Colon (tissue), 2 donors: ENCODE data around the gene FADS3.
"Not testable (repeated sequence)": the region's sequence is repeated elsewhere in the genome, so short reads cannot be mapped to it uniquely, and the experiment has no call there.

Experiments
- FAIRE-seq: peaks from 2 replicates; lab custom pipeline; 2012; peaks lifted over from hg19 to GRCh38; lab: Jason Lieb, UNC
- donor health status: control.
- donor health status: control.

FADS3 gene

GRCh38 chr11:61898247-61898582 lies 6.9 kb upstream of the FADS3 start:
- FAIRE-seq, result no peak

DNA sequence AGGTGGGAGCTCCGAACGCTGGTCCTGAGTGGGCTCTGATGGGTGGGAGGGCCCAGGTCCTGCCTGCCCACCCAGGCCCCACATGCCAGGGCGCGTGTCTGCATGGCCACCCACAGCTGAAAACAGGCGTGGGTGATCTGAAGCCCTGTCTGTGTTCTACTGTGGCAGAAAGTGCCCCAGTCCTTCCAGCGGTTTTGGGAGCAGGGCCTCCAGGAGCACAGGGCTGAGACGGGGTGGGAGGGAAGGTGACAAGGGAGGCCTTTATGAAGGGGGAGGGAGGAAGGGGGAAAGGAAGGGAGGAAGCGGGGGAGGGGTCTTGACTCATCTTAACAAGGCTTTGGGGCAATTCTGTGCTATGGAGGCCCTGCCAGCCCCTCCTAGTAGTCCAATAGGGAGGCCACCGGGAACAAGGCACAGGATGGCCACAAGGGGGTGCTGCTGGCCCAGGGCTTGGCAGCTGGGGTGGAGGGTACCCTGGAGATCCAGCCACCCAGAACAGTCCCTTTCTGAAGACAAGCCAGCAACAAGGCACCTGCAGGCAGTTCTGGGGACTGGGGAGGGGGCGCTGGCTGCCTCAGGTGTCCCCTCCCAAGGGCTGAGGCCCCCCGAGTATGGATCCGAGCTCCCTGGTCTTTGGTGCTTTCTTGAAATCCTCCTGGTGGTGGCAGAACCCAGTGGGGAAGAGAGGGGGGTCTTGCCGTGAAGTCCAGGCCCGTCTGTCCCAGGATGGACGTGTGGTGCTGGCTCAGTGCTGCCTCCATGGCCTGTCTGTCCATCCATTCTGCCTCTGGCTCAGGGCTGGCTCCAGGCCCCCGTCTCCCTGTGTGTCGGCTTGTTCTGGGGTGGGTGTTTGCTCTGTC lies 6.3 kb upstream of the FADS3 start:
- no peak for FAIRE-seq

DNA sequence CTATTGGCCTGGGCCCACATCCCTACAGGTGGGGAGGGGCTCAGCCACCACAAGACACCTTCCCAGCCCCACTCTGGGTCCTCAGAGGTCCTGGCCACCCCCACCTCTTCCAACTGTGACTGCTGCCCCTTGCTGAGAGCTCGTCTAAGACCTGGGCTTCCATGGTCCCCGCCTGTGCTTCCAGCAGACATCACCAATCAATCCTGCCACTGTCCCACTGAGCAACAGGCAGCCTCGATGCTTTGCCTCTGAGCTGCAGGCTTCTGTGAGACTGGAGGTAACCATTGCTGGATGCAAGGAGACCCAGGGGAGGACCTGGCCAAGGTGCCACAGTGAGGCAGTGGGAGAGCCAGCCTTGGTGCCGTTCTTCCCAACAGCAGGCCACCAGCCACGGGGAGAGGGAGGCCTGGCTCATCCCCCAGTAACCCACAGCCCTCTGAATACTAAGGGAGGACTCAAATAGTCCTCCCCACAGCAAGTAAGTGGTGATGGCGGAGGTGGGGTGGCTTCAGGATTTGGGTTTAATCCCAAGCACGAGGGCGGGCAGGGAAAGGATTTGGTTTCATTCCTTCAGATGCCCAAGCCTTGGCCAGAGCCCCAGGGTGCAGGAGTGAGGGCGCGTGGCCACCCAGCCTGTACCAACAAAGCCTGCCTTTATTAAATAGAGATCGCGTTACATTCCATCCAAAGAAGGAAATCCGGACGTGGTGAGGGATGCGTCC lies 5.5 kb upstream of the FADS3 start:
- FAIRE-seq, result no peak

- no peak for FAIRE-seq
Observed at GRCh38 chr11:61895718-61896059, 4.3 kb upstream of the FADS3 start.

DNA sequence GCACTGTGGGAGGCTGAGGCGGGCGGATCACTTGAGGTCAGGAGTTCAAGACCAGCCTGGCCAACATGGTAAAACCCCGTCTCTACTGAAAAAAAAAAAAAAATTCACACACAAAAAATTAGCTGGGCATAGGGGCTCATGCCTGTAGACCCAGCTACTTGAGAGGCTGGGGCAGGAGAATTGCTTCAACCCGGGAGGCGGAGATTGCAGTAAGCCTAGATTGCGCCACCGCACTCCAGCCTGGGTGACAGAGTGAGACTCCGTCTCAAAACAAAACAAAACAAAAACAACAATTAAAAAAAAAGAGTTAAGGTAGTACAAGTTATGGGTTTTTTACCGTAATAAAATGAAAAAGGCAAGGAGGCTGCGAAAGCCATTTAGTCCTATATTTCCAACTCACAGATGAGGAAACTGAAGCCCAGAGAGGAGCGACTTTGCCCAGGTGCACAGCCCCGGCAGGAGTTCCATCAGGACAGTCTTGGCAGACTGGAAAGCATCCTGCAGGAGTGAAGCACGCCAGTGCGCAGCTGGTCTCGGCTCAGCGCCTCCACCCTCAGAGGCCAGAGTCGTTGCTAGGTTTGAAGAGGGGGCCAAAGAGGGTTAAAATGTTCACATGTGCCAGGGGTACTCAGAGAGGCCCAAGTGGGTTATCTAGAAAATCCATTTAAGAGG lies 3.8 kb upstream of the FADS3 start:
- no peak for FAIRE-seq

- no peak for FAIRE-seq
Observed at GRCh38 chr11:61893981-61894380, 2.6 kb upstream of the FADS3 start.

- FAIRE-seq, result no peak
Observed at GRCh38 chr11:61892085-61892370, 683 bp upstream of the FADS3 start.

GRCh38 chr11:61890529-61891330 lies 615 bp downstream of the FADS3 start:
- FAIRE-seq, result no peak

DNA sequence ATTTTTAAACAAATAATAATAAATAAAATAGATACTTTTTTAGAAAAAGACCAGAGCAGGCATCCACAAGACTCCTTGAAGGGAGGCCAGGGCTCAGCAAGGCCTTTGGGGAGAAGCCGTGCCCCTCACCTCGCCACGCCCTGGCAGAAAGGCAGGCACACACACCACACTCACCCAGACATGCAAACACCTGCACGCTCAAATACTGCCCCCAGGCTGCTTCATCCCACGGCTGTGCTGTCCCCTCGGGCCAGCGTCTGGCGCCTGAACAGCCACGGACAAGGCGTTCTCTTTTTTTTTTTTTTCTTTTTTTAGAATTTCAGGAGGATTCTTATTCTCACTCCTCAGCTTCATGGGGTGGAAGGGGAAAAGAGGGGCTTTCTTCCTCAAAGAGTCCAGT lies 1.5 kb downstream of the FADS3 start:
- FAIRE-seq, result no peak

- FAIRE-seq, result no peak
Observed at GRCh38 chr11:61888590-61888989, 2.8 kb downstream of the FADS3 start.

DNA sequence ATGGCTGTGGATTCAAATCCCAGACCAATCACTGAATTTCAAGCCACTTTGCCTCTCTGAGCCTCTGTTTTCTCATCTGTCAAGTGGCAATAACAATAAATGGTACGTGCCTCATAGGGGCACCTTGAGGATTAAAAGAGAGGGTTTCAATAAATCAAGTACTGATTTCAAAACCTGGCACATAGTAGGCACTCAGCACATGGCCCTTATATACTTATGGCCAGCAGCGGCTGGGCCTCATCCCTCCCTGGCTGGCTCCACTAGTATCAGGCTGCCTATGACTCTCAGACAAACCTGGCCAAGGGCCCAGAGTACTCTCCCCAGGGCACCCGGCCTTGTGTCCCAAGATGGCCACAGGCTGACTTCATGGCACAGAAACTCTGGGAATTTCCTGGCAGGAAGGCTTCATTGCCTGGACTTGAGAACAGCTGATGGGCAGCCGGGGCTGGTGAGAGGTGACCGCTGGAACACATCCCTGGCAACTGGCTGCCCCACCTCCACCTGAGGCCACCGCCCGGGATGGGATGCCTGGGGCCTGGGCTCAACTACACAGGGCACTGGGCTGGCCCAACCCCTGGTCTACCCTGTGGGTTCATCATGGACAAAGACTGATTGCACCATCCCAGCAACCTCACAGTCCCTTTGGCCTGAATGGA lies 3.4 kb downstream of the FADS3 start:
- no peak for FAIRE-seq

DNA sequence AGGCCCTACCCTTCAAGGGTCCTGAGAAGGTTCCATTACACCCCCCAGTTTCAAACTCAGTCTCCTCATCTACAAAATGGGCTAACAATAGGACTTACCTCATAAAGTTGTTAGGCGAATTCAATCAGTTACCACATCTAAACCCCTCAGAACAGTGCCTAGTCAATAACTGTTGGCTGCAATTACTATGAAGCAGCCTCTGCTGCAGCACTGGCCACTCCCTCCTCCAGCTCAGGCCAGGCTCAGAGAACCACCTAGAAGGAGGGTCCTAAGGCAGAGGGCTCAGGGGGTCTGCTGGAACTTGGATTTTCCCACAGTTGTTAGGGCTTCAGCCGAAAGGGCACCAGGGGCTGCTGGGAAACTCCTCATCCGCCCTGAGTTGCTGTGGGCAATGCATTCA lies 4.7 kb downstream of the FADS3 start:
- FAIRE-seq, result no peak

- no peak for FAIRE-seq
Observed at GRCh38 chr11:61885784-61886580, 5.4 kb downstream of the FADS3 start.

GRCh38 chr11:61885166-61885778 lies 6.1 kb downstream of the FADS3 start:
- no peak for FAIRE-seq

DNA sequence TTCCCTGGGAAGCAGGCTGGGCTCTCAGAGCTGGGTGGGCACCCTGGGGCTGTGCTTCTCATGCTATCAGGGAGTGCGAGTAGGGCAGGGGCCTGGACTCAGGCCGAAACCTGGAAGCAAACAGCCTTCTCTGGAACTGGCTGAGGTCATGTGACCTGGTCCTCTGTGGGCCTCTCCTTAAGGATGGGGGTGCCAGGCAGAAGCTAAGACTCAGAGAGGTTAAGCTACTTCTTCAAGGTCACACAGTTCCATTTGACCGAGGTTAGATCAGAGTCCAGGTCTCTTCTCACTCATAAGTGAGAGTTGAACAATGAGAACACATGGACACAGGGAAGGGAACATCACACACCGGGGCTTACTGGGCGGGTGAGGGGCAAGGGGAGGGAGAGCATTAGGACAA lies 7.4 kb downstream of the FADS3 start:
- FAIRE-seq, result no peak

- FAIRE-seq, result no peak
Observed at GRCh38 chr11:61883327-61883726, 8.0 kb downstream of the FADS3 start.

DNA sequence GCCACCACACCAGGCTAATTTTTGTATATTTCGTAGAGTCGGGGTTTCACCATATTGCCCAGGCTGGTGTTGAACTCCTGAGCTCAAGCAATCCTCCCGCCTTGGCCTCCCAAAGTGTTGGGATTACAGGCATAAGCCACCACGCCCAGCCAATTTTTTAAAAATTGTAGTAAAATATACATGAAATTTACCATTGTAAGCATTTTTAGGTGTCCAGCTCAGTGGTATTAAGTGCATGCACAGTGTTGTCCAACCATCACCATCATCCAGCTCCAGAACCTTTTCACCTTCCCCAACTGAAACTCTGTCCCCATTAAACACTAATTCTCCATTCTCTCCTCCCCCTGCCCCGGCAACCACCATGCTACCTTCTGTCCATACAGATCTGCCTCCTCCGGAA lies 8.5 kb downstream of the FADS3 start:
- no peak for FAIRE-seq

DNA sequence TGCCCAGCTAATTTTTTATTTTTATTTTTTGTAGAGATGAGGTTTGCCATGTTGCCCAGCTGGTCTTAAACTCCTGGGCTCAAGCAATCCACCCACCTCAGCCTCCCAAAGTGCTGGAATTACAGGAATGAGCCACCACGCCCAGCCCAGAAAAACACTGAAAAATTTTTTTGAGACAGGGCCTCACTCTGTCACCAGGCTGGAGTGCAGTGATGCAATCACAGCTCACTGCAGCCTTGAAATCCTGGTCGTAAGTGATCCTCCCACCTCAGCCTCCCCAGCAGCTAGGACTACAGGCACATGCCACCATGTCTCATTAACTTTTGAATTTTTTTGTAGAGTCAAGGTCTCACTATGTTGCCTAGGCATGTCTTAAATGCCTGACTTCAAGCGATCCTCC lies 9.1 kb downstream of the FADS3 start:
- not testable (repeated sequence) for FAIRE-seq

DNA sequence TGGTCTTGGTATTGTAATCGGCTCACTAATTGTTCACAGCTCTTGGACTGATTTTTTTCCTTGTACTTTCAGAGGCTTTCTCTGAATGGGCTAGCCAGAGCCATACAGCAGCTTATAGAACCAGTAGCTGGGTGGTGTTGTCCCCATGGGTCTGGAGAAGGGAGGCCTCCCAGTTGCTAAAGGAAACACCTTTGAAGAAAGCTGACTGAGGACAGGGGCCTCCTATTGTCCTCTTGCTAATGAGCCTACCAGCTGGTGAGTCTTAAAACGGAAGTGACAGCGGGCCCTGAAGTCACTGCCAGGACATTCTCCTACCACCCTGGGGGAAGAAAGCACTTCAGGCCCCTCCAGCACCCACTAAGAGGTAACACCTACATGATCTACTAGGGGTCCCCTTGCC lies 9.9 kb downstream of the FADS3 start:
- FAIRE-seq, result no peak

DNA sequence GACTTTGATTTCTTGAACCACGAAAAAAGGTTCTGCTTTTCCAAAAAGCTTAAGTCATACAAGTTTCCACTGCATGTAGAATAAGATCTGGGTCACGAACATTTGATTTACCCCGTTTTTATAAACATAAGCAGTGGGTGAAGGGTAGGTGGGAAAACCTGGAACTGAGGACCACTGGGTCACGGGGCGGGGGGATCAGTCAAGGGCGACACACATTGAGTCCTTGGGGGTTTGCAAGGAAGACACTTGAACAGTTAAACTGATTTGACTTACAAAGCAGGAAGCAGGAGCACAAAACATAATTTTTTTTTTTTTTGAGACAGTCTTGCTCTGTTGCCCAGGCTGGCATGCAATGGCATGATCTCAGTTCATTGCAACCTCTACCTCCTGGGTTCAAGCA lies 10.9 kb downstream of the FADS3 start:
- FAIRE-seq, result no peak

DNA sequence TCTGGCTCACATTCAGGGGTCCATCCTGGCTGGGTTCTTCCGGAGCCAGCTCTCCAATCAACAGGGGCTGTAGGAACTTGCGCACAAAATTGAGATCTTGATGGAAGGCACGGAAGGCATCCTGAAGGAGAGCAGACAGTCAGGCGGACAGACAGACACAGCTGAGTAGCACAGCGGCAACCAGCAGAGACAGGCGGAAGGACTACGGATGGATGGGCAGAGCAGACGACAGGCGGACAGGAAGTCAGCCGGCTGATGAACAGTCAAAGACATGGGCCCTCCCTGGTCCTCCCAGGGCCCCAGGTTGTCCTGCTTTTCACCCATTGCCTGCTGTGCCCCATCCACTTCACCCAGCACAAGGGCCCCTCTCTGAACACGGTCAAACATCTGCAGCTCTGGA lies 11.3 kb downstream of the FADS3 start:
- no peak for FAIRE-seq
